MV-4-11 (cell line): Measurements from ENCODE around the gene DNPEP.

Experiments
- DNase-seq: peaks from one replicate; lab custom pipeline; 2025; lab: John Stamatoyannopoulos, UW

The DNPEP gene

GRCh38 chr2:219358170-219359075 is 29.3 kb downstream of the DNPEP start:
- DNase-seq: no peak

- peak; percentile 94 for DNase-seq
Measured at GRCh38 chr2:219356834-219357233, 30.9 kb downstream of the DNPEP start.

DNA sequence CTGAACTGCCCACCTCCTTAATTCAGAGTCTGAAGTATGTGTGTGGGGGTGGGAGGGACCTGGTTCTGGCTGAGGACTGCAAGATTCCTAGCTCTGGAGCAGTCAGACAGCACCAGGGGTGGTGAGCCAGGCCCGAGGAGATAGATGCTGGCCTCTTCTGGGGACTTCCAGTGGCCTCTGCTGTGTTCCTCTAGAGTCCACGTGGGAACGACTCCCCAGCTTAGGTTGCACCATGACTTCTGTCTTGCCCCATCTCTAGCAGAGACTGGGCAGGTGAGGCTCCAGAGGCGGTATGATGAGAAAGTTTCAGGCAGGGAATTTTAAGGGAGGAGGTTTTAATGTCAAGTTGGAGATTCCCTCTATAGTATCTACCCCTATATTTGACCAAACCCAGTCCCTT is 33.1 kb downstream of the DNPEP start:
- no peak for DNase-seq

DNA sequence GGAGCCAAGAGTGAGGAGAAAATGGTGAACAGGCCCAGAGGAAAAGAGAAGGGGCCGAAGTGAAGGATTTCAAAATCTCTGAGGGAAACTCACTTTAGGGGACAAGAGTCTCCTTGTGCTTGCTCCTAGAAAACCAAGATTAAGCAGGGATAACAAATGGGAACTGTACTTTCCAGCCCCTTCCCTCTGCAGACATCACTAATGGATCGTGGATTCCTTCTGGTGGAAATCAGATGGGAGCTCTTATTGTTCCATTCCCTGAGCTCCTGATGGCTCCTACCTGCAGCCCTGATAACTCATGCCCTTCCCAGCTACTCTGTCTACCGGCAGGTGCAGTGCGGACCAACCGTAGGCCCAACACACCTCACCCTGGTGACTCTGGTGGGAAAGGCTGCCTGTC is 34.6 kb downstream of the DNPEP start:
- DNase-seq: no peak

DNA sequence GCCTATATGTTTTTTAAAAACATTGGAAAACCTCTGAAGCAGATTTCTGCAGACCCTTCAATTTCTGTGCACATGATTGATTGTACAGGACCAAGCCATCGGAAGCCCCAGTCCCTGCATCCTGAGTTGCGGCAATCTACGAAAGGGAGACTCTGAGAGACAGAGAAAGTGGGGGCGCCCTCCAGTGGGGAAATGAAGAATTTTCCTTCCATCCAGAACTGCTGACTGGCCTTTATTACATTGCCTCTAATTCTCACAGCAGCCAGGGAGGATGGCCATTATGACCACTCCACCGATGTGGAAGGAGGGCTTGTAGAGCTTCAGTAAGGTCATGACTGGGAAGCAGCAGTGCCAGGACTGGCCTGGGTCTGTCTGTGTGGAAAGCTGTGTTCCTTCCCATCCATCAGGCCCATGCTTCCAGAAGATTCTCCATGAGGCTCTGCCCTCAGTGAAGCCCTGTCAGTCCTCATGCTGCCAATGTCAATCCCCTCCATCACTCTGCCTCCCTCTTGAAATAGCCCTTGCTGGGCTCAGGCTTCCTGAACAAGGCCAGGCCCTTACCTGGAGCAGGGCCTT is 35.2 kb downstream of the DNPEP start:
- DNase-seq: peak; percentile 58

DNA sequence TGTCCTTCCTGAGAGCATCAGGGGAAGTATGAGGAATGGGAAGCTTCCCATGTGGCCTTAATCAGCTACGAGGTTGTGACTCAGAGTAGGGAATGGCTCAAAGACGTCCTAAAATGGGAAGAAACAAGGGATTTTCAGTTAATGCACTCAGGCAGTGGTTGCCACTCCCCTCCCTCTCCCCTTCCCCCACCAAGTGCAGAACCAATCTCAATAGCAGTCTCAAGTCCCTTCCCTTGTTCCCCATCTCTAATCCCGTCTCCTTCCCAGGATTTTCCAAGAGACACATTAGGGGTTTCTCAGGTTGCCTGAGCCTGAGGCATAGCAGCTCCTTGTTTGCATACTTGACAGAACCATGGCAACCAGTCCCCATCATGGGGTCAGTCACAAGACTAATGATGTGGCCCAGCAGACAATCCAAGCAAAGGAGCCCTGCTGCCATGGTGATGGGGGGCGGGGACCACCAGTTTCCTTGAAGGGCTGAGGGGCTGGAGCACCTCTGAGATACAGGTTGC is 36.9 kb downstream of the DNPEP start:
- no peak for DNase-seq

DNA sequence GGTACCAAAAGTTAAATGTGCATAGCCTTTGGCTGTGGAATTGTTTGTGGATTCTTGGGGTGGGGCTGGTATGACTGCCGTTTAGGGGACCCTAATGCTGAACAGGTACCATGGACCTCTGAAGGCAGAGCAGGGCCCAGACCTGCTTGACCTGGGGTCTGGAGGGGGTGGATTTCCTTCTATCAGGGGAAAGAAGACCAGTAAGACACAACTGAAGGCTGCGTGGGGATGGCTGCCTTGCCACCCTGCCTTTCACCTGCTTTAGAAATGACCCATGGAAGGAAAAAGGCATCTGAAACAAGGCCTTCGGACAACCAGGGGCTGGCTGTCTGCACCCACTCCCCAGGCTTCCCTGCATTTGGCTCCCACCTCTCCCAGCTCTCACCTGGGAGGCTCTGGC is 37.5 kb downstream of the DNPEP start:
- no peak for DNase-seq

DNA sequence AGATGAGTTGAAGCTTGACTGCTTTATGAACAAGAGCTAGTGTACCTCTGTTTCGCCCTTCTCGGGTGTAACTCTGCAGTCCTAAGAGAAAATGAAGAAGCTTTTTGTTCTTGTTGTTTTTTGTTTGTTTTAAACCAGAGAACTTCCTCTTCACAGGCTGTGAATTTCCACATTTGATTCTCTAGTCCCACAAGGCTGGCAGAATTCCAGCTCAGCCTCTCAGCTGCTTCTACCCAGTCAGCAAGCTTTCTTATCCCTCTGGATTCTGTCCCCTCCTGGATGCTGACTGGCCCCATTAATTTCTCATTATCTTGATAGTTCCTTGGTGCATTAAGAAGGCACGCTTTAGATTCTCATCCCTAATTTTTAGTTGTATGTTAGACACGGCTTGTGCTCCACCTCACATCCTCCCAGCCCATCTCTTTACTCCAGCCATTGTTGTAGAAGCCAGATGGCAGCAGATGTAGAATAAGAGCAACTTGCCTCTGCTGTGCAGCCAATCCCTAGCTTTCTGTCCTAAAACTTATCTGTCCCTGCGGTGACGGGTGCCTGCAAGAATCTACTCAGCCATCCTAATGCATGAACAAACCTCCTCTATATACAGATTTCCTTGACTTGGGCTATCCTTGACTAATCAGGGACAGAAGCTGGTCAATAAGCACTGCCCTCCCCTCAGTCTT is 42.8 kb downstream of the DNPEP start:
- DNase-seq: peak; percentile 41

DNA sequence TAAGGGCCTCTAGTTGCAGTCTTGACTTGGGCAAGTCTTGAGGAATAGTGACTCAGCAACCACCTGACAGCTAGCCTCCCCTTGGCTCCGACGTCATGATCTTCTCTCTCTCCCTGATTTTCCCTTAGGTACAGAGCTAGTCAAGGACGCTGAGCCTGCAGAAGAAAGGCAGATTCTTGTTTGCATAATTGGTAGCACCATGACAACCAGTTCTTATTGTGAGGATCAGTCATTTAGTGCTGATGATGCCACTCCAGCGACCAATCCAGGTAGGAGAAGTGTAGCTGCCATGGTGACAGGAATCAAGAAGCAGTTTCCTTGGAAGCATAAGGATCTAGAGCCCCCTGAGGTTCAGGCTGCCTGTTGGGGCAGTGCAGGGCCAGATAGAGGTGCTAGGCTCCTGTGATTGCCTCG is 52.3 kb downstream of the DNPEP start:
- DNase-seq: no peak

GRCh38 chr2:219334076-219334475 is 53.6 kb downstream of the DNPEP start:
- DNase-seq: peak; percentile 17

- no peak for DNase-seq
Measured at GRCh38 chr2:219332542-219332941, 55.2 kb downstream of the DNPEP start, which contains the start of gene RESP18. Gene RESP18 (minus strand): TSS chr2:219332744.

DNA sequence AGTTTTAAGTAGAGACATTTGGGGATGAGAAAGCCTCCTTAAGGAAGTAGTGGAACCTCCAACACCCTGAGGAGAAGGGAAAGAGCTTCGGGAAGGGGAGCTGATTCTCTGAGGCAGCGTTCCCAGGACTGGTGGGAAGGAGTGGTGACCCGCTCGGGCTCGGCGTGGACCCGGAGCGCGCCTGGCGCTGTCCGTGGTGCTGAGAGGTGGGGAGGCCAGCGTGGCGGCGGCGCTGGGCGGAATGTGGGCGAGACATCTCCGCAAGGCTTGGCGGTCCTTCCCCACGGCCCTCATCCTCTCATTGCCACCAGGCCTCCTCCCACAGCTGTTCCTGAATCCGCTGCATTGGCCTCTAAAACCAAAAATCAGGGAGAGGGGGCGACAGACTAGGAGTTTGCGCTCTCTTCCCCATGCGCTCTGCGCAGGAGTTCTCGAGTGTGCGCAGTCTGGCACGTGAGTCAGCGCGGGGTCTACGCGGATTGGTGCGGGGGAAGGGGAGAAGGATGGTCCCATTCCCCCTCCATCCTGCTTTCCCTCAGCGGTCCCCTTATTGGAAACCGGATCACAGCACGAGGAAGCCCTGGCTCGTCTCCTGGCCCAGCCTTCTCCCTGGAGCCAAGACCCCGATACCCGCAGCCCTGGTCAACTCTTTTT is 56.0 kb downstream of the DNPEP start:
- no peak for DNase-seq

DNA sequence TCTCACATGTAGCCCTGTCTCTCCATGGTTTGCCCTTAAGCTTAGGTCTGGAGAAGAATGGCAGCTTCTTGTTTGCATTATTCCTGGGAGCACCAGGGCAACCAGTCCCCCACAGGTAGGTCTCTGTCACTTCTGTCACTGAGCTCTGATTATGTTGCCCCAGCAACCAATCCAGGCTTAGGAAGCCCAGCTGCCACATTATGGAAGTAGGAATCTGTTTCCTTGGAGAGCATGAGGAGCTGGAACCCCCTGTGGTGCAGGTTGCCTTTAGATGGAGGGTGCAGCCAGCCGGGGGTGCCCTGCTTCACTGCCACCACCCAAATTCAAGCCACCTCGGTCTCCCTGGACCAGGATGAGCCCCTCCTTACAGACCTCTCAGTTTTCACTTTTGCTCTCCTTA is 60.0 kb downstream of the DNPEP start:
- no peak for DNase-seq

GRCh38 chr2:219325657-219326315 is 61.9 kb downstream of the DNPEP start:
- DNase-seq: peak; percentile 60

DNA sequence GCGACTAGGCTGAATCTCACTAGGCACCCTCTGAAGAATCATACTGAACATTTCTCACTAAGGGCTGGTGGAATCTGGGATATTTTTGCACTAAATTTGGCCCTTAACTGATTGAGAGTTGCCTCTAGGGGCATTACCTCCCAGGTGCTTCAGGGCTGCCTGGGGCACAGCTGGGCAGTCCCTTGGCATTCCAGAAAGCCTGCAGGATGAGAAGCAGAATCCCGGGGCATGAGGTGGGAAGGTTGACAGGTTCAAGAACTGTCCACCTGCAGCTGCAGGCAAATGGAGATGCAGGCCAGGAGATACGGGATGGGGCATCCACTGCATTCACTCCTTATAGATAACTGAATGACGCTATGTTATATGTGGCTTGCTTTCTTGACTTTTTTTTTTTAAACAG is 62.6 kb downstream of the DNPEP start:
- no peak for DNase-seq

- peak; percentile 41 for DNase-seq
Measured at GRCh38 chr2:219323434-219323833, 64.3 kb downstream of the DNPEP start.
